Measurements from ENCODE around the gene PRKX. TPM values are rescaled to one million over a fixed set of nuclear protein-coding genes. Genes with fewer than 3 reads are reported as not detected.

PRKX gene
- total and polyA plus RNA-seq, 2 of the 8 experiments (the other 6 are each of a cell fraction or from before 2014, with no cell fraction given), result 19.4 to 55.3 TPM

DNA sequence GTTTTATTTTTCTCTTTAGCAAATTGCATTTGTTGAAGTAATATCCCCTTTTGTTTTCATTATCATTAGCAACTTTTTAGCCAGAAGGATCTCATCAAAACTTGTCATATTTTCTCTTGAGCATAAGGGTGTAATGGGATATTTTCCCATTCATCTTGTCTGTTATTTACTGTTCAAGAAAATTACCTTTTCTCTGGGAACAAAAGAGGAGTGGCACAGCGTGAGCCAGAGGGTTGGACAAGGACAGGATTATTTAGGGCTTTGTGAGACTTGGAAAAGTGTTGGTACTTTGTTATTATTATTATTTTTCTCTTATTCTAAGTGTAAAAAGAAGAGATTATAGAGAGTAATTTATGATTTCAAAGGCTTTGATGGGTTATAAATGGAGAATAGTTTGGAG lies 135.9 kb downstream of the PRKX start:
- CTCF ChIA-PET (ENCODE audit: partially characterized antibody), result no interaction called here
- no peak overlapping the region for H3K14ac ChIP-seq (ENCODE audit: insufficient read length)
- no peak for DNase-seq (ENCODE audit: low read depth in 1 of 2, low spot score in 2 of 2)
- H2BK12ac ChIP-seq (ENCODE audit: low read depth, low read length), result no peak overlapping the region
- no peaks in the 10 kb centered on the region for H4K20me1 ChIP-seq (replicated peaks in 1 of 2; ENCODE audit: control insufficient read depth in 1 of 2, insufficient read depth in 2 of 2, low read length in 2 of 2)
- H3K4me2 ChIP-seq (ENCODE audit: insufficient read depth in 1 of 2, low read depth in 2 of 2, low read length in 2 of 2), result no peak overlapping the region
- H2AK5ac ChIP-seq (ENCODE audit: low read depth, low read length), result no peak overlapping the region
- H3K79me1 ChIP-seq (ENCODE audit: low read depth, low read length), result no peaks in the 10 kb centered on the region
- H4K8ac ChIP-seq (ENCODE audit: extremely low read depth, insufficient read depth, low read length), result no peak overlapping the region
- H4K91ac ChIP-seq (replicated peaks; ENCODE audit: insufficient read length, low read length), result no peak overlapping the region
- H3K4me1 ChIP-seq (replicated peaks in 1 of 4; ENCODE audit: control insufficient read depth in 3 of 4, insufficient read depth in 4 of 4, low read length in 3 of 4), result no peaks in the 10 kb centered on the region
- no peak overlapping the region for H2BK20ac ChIP-seq (ENCODE audit: low read length)
- no peaks in the 10 kb centered on the region; a peak in 1 of 7 replicates for H3K27me3 ChIP-seq (replicated peaks in 1 of 4; ENCODE audit: control insufficient read depth in 3 of 4, extremely low read depth in 1 of 4, insufficient read depth in 3 of 4, low read length in 3 of 4)
- H3K9ac ChIP-seq (replicated peaks in 1 of 4; ENCODE audit: extremely low read depth in 1 of 4, low read depth in 3 of 4, low read length in 3 of 4), result no peak overlapping the region
- H3K79me2 ChIP-seq (ENCODE audit: control insufficient read depth in 1 of 2, insufficient read depth in 2 of 2, low read length in 2 of 2), result no peaks in the 10 kb centered on the region
- 86% methylated on average over 1 of the region's 1 CpG; no CpG with 5 or more reads in 1 of the 2 experiments for WGBS, 2 experiments (ENCODE audit: extremely low coverage in 1 of 2, insufficient coverage in 1 of 2, insufficient read length in 1 of 2, insufficient replicate concordance in 2 of 2, low coverage in 1 of 2, low lambda C conversion rate in 2 of 2, missing lambda C conversion rate in 1 of 2)
- H3K4ac ChIP-seq (replicated peaks; ENCODE audit: insufficient read length, low read depth, low read length), result no peak overlapping the region
- H3K4me3 ChIP-seq (ENCODE audit: extremely low read depth in 1 of 4, insufficient read depth in 2 of 4, low read depth in 3 of 4, low read length in 4 of 4), result no peak overlapping the region
- no peak overlapping the region for H2BK15ac ChIP-seq (ENCODE audit: low read length)
- no peak for FAIRE-seq
- no peak overlapping the region for H3K18ac ChIP-seq (ENCODE audit: extremely low read depth, low read length)
- H4K5ac ChIP-seq (ENCODE audit: insufficient read length, low read depth, low read length), result no peak overlapping the region
- no peak overlapping the region for H3K27ac ChIP-seq (ENCODE audit: low read depth, low read length)
- no peak overlapping the region for H2BK120ac ChIP-seq (replicated peaks; ENCODE audit: low read depth, low read length)
- no peak overlapping the region for H3K23ac ChIP-seq (ENCODE audit: insufficient read length)
- H3K23me2 ChIP-seq (ENCODE audit: low read depth, low read length), result no peaks in the 10 kb centered on the region
- no peak overlapping the region for H2BK5ac ChIP-seq (ENCODE audit: low read depth, low read length)
- POLR2A ChIA-PET (ENCODE audit: partially characterized antibody), result no interaction called here
- no peaks in the 10 kb centered on the region for H3K9me3 ChIP-seq (ENCODE audit: insufficient read depth in 2 of 2, low read depth in 1 of 2, low read length in 1 of 2)
- H3K36me3 ChIP-seq (ENCODE audit: control insufficient read depth in 2 of 4, insufficient read depth in 4 of 4, low read length in 3 of 4), result no peaks in the 10 kb centered on the region
- no peak overlapping the region for H3K56ac ChIP-seq (replicated peaks; ENCODE audit: insufficient read length, low read depth, low read length)
- no peak overlapping the region for H2AFZ ChIP-seq (ENCODE audit: low read length)
- TF ChIP-seq SAP30 (IDR thresholded peaks at IDR 0.05; ENCODE audit: insufficient read depth, insufficient replicate concordance, low read length) (no peak), GTF2F1 (IDR thresholded peaks at IDR 0.05; ENCODE audit: borderline replicate concordance, low read depth, low read length) (no peak), KDM4A (IDR thresholded peaks at IDR 0.05; ENCODE audit: low read depth, low read length, severe bottlenecking) (no peak), CTBP2 (IDR thresholded peaks at IDR 0.05; ENCODE audit: borderline replicate concordance, insufficient read depth, insufficient read length, low read length) (no peak)
